ENCODE measurements around the gene LILRB5.
A peak's percentile ranks its signal among the peaks of the same experiment; 100 is the strongest.
"Not testable (repeated sequence)": the region's sequence is repeated elsewhere in the genome, so short reads cannot be mapped to it uniquely, and the experiment has no call there.

LILRB5 gene

GRCh38 chr19:54257116-54257480 lies at the start of gene LILRB5:
TSS of gene LILRB5 (minus strand) at chr19:54257273. CDS start at chr19:54257193, 80 bp downstream.
- peak; percentile 44 for DNase-seq

GRCh38 chr19:54305141-54305540 lies 48.1 kb upstream of the LILRB5 start:
- no peak for DNase-seq

- no peak for DNase-seq
These were observed 45.2 kb upstream of the LILRB5 start for GRCh38 chr19:54302257-54302656.

GRCh38 chr19:54299515-54299914 lies 42.4 kb upstream of the LILRB5 start:
- DNase-seq = no peak

- peak; percentile 25 for DNase-seq
These were observed 42.0 kb upstream of the LILRB5 start for GRCh38 chr19:54299126-54299498.

GRCh38 chr19:54298357-54299125 lies 41.5 kb upstream of the LILRB5 start:
- peak; percentile 32 for DNase-seq

GRCh38 chr19:54297759-54298305 lies 40.8 kb upstream of the LILRB5 start:
- no peak for DNase-seq

- no peak for DNase-seq
These were observed 37.5 kb upstream of the LILRB5 start for GRCh38 chr19:54294539-54294938.

- not testable (repeated sequence) for DNase-seq
These were observed 32.1 kb upstream of the LILRB5 start for GRCh38 chr19:54289160-54289559.

GRCh38 chr19:54287456-54287855 lies 30.4 kb upstream of the LILRB5 start:
- no peak for DNase-seq

- not testable (repeated sequence) for DNase-seq
These were observed 29.2 kb upstream of the LILRB5 start for GRCh38 chr19:54286283-54286682.

- DNase-seq = not testable (repeated sequence)
These were observed 28.5 kb upstream of the LILRB5 start for GRCh38 chr19:54285427-54286056.

GRCh38 chr19:54282686-54283470 lies 25.8 kb upstream of the LILRB5 start:
- DNase-seq = peak; percentile 35

- DNase-seq = not testable (repeated sequence)
These were observed 24.6 kb upstream of the LILRB5 start for GRCh38 chr19:54281729-54282075.

GRCh38 chr19:54281007-54281728 lies 24.1 kb upstream of the LILRB5 start, which contains the start of gene LILRB2:
TSS of gene LILRB2 (minus strand) at chr19:54281110. CDS start at chr19:54280496, 614 bp downstream.
- no peak for DNase-seq

GRCh38 chr19:54280441-54280840 lies 23.4 kb upstream of the LILRB5 start:
- DNase-seq = not testable (repeated sequence)

- not testable (repeated sequence) for DNase-seq
These were observed 23.0 kb upstream of the LILRB5 start for GRCh38 chr19:54280025-54280424.

- no peak for DNase-seq
These were observed 22.4 kb upstream of the LILRB5 start for GRCh38 chr19:54279406-54279962.

- peak; percentile 42 for DNase-seq
These were observed 21.6 kb upstream of the LILRB5 start for GRCh38 chr19:54278571-54279195.

- peak; percentile 24 for DNase-seq
These were observed 21.0 kb upstream of the LILRB5 start for GRCh38 chr19:54278056-54278455.

GRCh38 chr19:54277111-54277615 lies 20.1 kb upstream of the LILRB5 start:
- peak; percentile 19 for DNase-seq

GRCh38 chr19:54275951-54276350 lies 18.9 kb upstream of the LILRB5 start:
- DNase-seq = peak; percentile 43
